GM12878 (cell line): ENCODE measurements around the gene AKAP8. TPM values are rescaled to one million over a fixed set of nuclear protein-coding genes. Genes with fewer than 3 reads are reported as not detected.

Experiments used
- ATAC-seq: fragments of 200-7000 bp; cut with Tn5 transposase; 3 replicates; pipeline ENCODE4 v1.9.1; 2020; ENCODE audit warnings: mild to moderate bottlenecking, moderate library complexity
- BruUV-seq: library from RNA; stranded (reverse); fragments of 400-500 nt; replicated peaks from 2 replicates; lab custom pipeline; 2021; lab: Mats Ljungman, UMichigan
- CTCF ChIA-PET: fragments of 300-600 bp; sonication (Branson Sonifier 250); formaldehyde crosslinking; extraction: SDS; loops from one replicate; lab custom pipeline; 2021; ENCODE audit warnings: inconsistent platforms; lab: Yijun Ruan, JAX
- POLR2A ChIA-PET: fragments of 350-600 bp; formaldehyde crosslinking; extraction: SDS; loops from one replicate; lab custom pipeline; 2021; ENCODE audit warnings: inconsistent platforms; lab: Charles Lee
- RAD21 ChIA-PET: fragments of 300-600 bp; sonication (Branson Sonifier 250); formaldehyde crosslinking; loops from one replicate; lab custom pipeline; 2023; ENCODE audit warnings: antibody characterized with exemption; ENCODE audit not compliant: unreplicated experiment; lab: Charles Lee
- SMC1A ChIA-PET: fragments of 300-600 bp; sonication (Branson Sonifier 250); formaldehyde crosslinking; loops from one replicate; lab custom pipeline; 2023; ENCODE audit not compliant: unreplicated experiment, uncharacterized antibody; lab: Charles Lee
- DNase-seq: peaks from one replicate; pipeline ENCODE4 v3.0.0-alpha.2; 2011; ENCODE audit warnings: low read depth, low spot score
- FAIRE-seq: peaks from 3 replicates; lab custom pipeline; 2011; peaks lifted over from hg19 to GRCh38; lab: Jason Lieb, UNC
- H2AFZ ChIP-seq: 2 replicates; pipeline ENCODE4 v1.6.0; 2011; ENCODE audit warnings: low read depth, low read length, control low read depth; ENCODE audit not compliant: control insufficient read depth
- H3K27ac ChIP-seq: 2 replicates; pipeline ENCODE4 v1.5.1; 2011; ENCODE audit warnings: control low read depth; ENCODE audit not compliant: control insufficient read depth, insufficient read depth
- H3K27me3 ChIP-seq, 2 experiments: replicated peaks in 1 of 2; 2 replicates each; pipeline versions ENCODE4 v1.6.0 to v1.6.1; 2011; ENCODE audit warnings: low read length in 1 of 2; ENCODE audit not compliant: control insufficient read depth in 2 of 2, insufficient read depth in 2 of 2
- H3K36me3 ChIP-seq, 2 experiments: 2 replicates each; pipeline ENCODE4 v1.5.1; 2011; ENCODE audit warnings: low read length in 1 of 2; ENCODE audit not compliant: control insufficient read depth in 2 of 2, insufficient read depth in 2 of 2
- H3K4me1 ChIP-seq: 2 replicates; pipeline ENCODE4 v1.6.1; 2011; ENCODE audit warnings: mild to moderate bottlenecking, low read length, moderate library complexity, mixed read lengths; ENCODE audit not compliant: control insufficient read depth, insufficient read depth
- H3K4me2 ChIP-seq: 2 replicates; pipeline ENCODE4 v1.6.0; 2011; ENCODE audit warnings: control low read depth; ENCODE audit not compliant: control insufficient read depth, insufficient read depth
- H3K4me3 ChIP-seq: fragments of 200-600 bp; sonication (generic); 2 replicates; pipeline ENCODE4 v1.5.1; 2016
- H3K79me2 ChIP-seq: 2 replicates; pipeline ENCODE4 v1.6.0; 2011; ENCODE audit warnings: low read length; ENCODE audit not compliant: control insufficient read depth, insufficient read depth
- H3K9ac ChIP-seq: 2 replicates; pipeline ENCODE4 v1.8.0; 2011; ENCODE audit warnings: low read length, control low read depth, mixed read lengths; ENCODE audit not compliant: control insufficient read depth, insufficient read depth
- H3K9me3 ChIP-seq: replicated peaks from 3 replicates; pipeline ENCODE4 v1.5.1; 2011; ENCODE audit warnings: mild to moderate bottlenecking, low read length; ENCODE audit not compliant: control insufficient read depth, insufficient read depth
- H4K20me1 ChIP-seq: 2 replicates; pipeline ENCODE4 v1.6.0; 2011; ENCODE audit not compliant: control insufficient read depth, insufficient read depth
- FOS ChIP-seq: IDR thresholded peaks from 3 replicates; pipeline ENCODE4 v1.6.1; 2011; ENCODE audit warnings: borderline replicate concordance; ENCODE audit not compliant: insufficient read length; ENCODE audit errors: extremely low read depth
- KAT2A ChIP-seq: conservative IDR thresholded peaks from 2 replicates; pipeline ENCODE4 v1.6.1; 2011; ENCODE audit warnings: low read depth, low read length; ENCODE audit not compliant: control insufficient read depth
- MXI1 ChIP-seq: fragments of 150-350 bp; IDR thresholded peaks from 2 replicates; pipeline ENCODE4 v1.6.1; 2011; ENCODE audit warnings: low read depth, mild to moderate bottlenecking, inconsistent platforms, low read length, improper control_type of control experiment
- RBBP5 ChIP-seq: fragments of 200-600 bp; sonication (generic); conservative IDR thresholded peaks from 2 replicates; pipeline ENCODE4 v1.6.1; 2016
- RCOR1 ChIP-seq: conservative IDR thresholded peaks from 2 replicates; pipeline ENCODE4 v1.6.1; 2012; ENCODE audit warnings: low read depth, low read length, improper control_type of control experiment
- SIN3A ChIP-seq: IDR thresholded peaks from 2 replicates; pipeline ENCODE4 v1.6.1; 2012; ENCODE audit warnings: low read depth, low read length, improper control_type of control experiment
- SREBF2 ChIP-seq: IDR thresholded peaks from 2 replicates; pipeline ENCODE4 v1.6.1; 2012; ENCODE audit warnings: mild to moderate bottlenecking, low read length
- TARDBP ChIP-seq: IDR thresholded peaks from 2 replicates; pipeline ENCODE4 v1.6.1; 2016; ENCODE audit warnings: borderline replicate concordance
- TCF12 ChIP-seq: IDR thresholded peaks from 2 replicates; pipeline ENCODE4 v1.6.1; 2011; ENCODE audit warnings: low read depth, mild to moderate bottlenecking, low read length
- YBX1 ChIP-seq: fragments of 450-650 bp; IDR thresholded peaks from 2 replicates; pipeline ENCODE4 v1.6.1; 2016; ENCODE audit warnings: antibody characterized with exemption
- WGBS: methylation state at CpG from one replicate; pipeline ENCODE4 v1.1.6; 2016; ENCODE audit warnings: low lambda C conversion rate; ENCODE audit not compliant: insufficient replicate concordance, insufficient coverage; ENCODE audit errors: missing lambda C conversion rate; 5-methylcytosine and 5-hydroxymethylcytosine counted together
- in situ Hi-C: fragments of 300-500 bp; cut with MboI; formaldehyde crosslinking; loops from 9 replicates; pipeline ENCODE4 v1.14.3; 2018; ENCODE audit warnings: mixed read lengths
- intact Hi-C: fragments of 100-400 bp; cut with micrococcal nuclease; formaldehyde crosslinking; loops from one replicate; pipeline ENCODE4 v1.14.2; 2022; ENCODE audit not compliant: unreplicated experiment
- polyA plus RNA-seq, 11 experiments: library from polyadenylated mRNA; depleted of rRNA in 4 of 11; unstranded in 6 of 11; stranded (reverse) in 5 of 11; fragments of >200 nt; fragmentation: Nextera tagmentation in 4 of 11; fragmentation: Illumina TruSeq in 1 of 11; extraction: Ambion mirVana in 4 of 11; extraction: Trizol in 1 of 11; gene quantifications; 1 replicate in 1 of 11; 2 replicates in 10 of 11; pipeline versions ENCODE4 v1.2.1 to v1.2.3, GENCODE V29; 2011 to 2016; ENCODE audit warnings: inconsistent platforms in 2 of 11, missing spikeins in 2 of 11, low read depth in 1 of 11
- total RNA-seq, 4 experiments: library from RNA; depleted of rRNA in 3 of 4; stranded (reverse); fragments of >200 nt in 3 of 4; fragmentation: Illumina TruSeq in 1 of 4; extraction: Trizol in 1 of 4; gene quantifications; 2 replicates each; pipeline versions ENCODE4 v1.2.1 to v1.2.3, GENCODE V29; 2013 to 2021
- TF ChIP-seq, protein P1 (sequence below): fragments of 150-350 bp; IDR thresholded peaks from 2 replicates; pipeline ENCODE4 v1.6.1; 2016; ENCODE audit warnings: low read depth, low read length

AKAP8 gene
- total and polyA plus RNA-seq, 10 of the 15 experiments (the other 5 are each of a cell fraction or from before 2014, with no cell fraction given), result 5.3 to 57.7 (median 20.6) TPM

DNA sequence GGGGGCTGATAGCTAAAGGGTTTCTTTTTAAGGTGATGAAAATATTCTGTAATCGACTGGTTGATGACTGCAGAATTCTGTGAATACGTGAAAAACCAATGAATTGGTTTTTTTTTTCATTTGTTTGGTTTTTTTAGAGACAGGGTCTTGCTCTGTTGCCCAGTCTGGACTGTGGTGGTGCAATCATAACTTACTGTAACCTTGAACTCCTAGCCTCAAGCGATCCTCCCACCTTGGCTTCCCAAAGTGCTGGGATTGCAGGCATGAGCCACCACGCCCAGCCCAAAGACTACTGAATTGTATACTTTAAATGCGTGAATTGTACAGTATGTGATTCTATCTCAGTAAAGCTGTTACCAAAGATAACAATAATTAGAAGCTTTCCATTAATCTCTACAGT lies 14.8 kb upstream of the AKAP8 start:
- ChIA-PET RAD21 (no interaction called here), CTCF (no interaction called here), POLR2A (interaction anchor here (1.4 kb wide), 1 partner anchor 16 kb away, joined by 4 read pairs; no protein-coding TSS in a partner anchor), SMC1A (interaction anchor here (0.9 kb wide), 1 partner anchor 14 kb away, joined by 4 read pairs; no protein-coding TSS in a partner anchor)
- no peak for TF ChIP-seq SIN3A
- no peak for TF ChIP-seq KAT2A
- TF ChIP-seq MXI1, result no peak
- no peak for TF ChIP-seq YBX1
- TF ChIP-seq, protein P1, sequence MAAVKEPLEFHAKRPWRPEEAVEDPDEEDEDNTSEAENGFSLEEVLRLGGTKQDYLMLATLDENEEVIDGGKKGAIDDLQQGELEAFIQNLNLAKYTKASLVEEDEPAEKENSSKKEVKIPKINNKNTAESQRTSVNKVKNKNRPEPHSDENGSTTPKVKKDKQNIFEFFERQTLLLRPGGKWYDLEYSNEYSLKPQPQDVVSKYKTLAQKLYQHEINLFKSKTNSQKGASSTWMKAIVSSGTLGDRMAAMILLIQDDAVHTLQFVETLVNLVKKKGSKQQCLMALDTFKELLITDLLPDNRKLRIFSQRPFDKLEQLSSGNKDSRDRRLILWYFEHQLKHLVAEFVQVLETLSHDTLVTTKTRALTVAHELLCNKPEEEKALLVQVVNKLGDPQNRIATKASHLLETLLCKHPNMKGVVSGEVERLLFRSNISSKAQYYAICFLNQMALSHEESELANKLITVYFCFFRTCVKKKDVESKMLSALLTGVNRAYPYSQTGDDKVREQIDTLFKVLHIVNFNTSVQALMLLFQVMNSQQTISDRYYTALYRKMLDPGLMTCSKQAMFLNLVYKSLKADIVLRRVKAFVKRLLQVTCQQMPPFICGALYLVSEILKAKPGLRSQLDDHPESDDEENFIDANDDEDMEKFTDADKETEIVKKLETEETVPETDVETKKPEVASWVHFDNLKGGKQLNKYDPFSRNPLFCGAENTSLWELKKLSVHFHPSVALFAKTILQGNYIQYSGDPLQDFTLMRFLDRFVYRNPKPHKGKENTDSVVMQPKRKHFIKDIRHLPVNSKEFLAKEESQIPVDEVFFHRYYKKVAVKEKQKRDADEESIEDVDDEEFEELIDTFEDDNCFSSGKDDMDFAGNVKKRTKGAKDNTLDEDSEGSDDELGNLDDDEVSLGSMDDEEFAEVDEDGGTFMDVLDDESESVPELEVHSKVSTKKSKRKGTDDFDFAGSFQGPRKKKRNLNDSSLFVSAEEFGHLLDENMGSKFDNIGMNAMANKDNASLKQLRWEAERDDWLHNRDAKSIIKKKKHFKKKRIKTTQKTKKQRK, result no peak
- no peak for TF ChIP-seq TCF12
- no peak for TF ChIP-seq RBBP5
- TF ChIP-seq FOS, result no peak
- no peak for TF ChIP-seq RCOR1
- TF ChIP-seq SREBF2, result no peak
- TF ChIP-seq TARDBP, result no peak
- Histone ChIP-seq H3K27me3 (no peaks in the 10 kb centered on the region), H3K79me2 (peaks cover 2% of the 10 kb centered on the region; the same call in 1 of the 2 replicates), H4K20me1 (peaks cover 6% of the 10 kb centered on the region; the same call in 1 of the 2 replicates), H3K4me3 (no peak overlapping the region), H3K4me2 (no peak overlapping the region), H3K9me3 (no peaks in the 10 kb centered on the region), H3K36me3 (peaks cover 21 to 34% of the 10 kb centered on the region in 2 experiments), H3K4me1 (no peaks in the 10 kb centered on the region), H2AFZ (no peak overlapping the region), H3K27ac (no peak overlapping the region), H3K9ac (no peak overlapping the region)
- FAIRE-seq (no peak), DNase-seq (no peak), ATAC-seq (no peak)
- intact Hi-C loops, result no loop called here
- TSS peak; percentile 28 for BruUV-seq
- in situ Hi-C loops, result no loop called here
- 98% methylated on average over 5 of the region's 5 CpGs for WGBS
